Adrenal gland (tissue), 5 donors: Measurements from ENCODE around the gene PCBD2.

Experiments
- CTCF ChIP-seq, 6 experiments: fragments of 450-650 bp in 4 of 6; fragments of 200-600 bp in 2 of 6; sonication (generic) in 1 of 6; IDR thresholded peaks; 1 replicate in 5 of 6; 2 replicates in 1 of 6; pipeline versions ENCODE4 v1.5.1 to v1.8.0; 2016 to 2021; ENCODE audit warnings: antibody characterized with exemption in 6 of 6, mild to moderate bottlenecking in 2 of 6, moderate library complexity in 1 of 6
- POLR2A ChIP-seq, 2 donors: fragments of 450-650 bp; IDR thresholded peaks; one replicate each; pipeline ENCODE4 v1.6.1; 2017; ENCODE audit warnings: antibody characterized with exemption in 2 of 2, mild to moderate bottlenecking in 2 of 2, moderate library complexity in 1 of 2
- donor health status: DM: no; HTN: no; CAD: no.

GRCh38 chr5:135012033-135012588, 107.2 kb downstream of the PCBD2 start:
- TF ChIP-seq CTCF (IDR thresholded peaks at IDR 0.05) (no peak), POLR2A (IDR thresholded peaks at IDR 0.05) (no peak)
